K562 (cell line): ENCODE data around the gene ZDHHC24. TPM values are rescaled to one million over a fixed set of nuclear protein-coding genes. Genes with fewer than 3 reads are reported as not detected.

Source experiments
- CAMTA2 ChIP-seq: fragments of 250-450 bp; sonication (Bioruptor Pico); conservative IDR thresholded peaks from 2 replicates; pipeline ENCODE4 v1.5.1; 2022
- CHD4 ChIP-seq: fragments of 200-600 bp; sonication (generic); IDR thresholded peaks from 3 replicates; pipeline ENCODE4 v1.6.1; 2012; ENCODE audit warnings: low read depth, mild to moderate bottlenecking, mixed read lengths, low read length, inconsistent platforms; ENCODE audit not compliant: insufficient read depth, insufficient replicate concordance, poor library complexity, severe bottlenecking
- CHD7 ChIP-seq: fragments of 200-600 bp; sonication (generic); IDR thresholded peaks from one replicate; pipeline ENCODE4 v1.6.1; 2012; ENCODE audit warnings: mild to moderate bottlenecking, low read depth, low read length, inconsistent platforms
- CREB1 ChIP-seq, 2 experiments: sonication (generic) in 1 of 2; formaldehyde crosslinking in 1 of 2; IDR thresholded peaks; 2 replicates each; pipeline versions ENCODE4 v1.6.1 to v1.8.0; 2012 to 2022; ENCODE audit warnings: inconsistent platforms in 1 of 2, mild to moderate bottlenecking in 1 of 2, missing genetic modification reagents in 1 of 2, moderate library complexity in 1 of 2
- E2F5 ChIP-seq: sonication (generic); formaldehyde crosslinking; IDR thresholded peaks from 2 replicates; pipeline ENCODE4 v1.8.0; 2022; ENCODE audit warnings: mild to moderate bottlenecking, missing genetic modification reagents
- EP300 ChIP-seq: IDR thresholded peaks from 2 replicates; pipeline ENCODE4 v1.6.1; 2012; ENCODE audit warnings: low read length, improper control_type of control experiment
- FOXJ3 ChIP-seq: sonication (generic); formaldehyde crosslinking; IDR thresholded peaks from 2 replicates; pipeline ENCODE4 v1.4.0; 2020; ENCODE audit warnings: mild to moderate bottlenecking, missing genetic modification reagents
- KDM1A ChIP-seq, 2 experiments: fragments of 450-650 bp; IDR thresholded peaks; 2 replicates each; pipeline ENCODE4 v1.6.1; 2016; ENCODE audit warnings: mild to moderate bottlenecking in 2 of 2
- MYNN ChIP-seq, 2 experiments: sonication (generic); formaldehyde crosslinking in 1 of 2; IDR thresholded peaks; 2 replicates each; pipeline versions ENCODE4 v1.5.0 to v1.6.1; 2016 to 2020; ENCODE audit warnings: antibody characterized with exemption in 1 of 2, missing genetic modification reagents in 1 of 2
- NFRKB ChIP-seq: fragments of 450-650 bp; IDR thresholded peaks from 2 replicates; pipeline ENCODE4 v1.6.1; 2016; ENCODE audit warnings: low read depth
- ZHX1 ChIP-seq: fragments of 150-350 bp; conservative IDR thresholded peaks from 2 replicates; pipeline ENCODE4 v1.6.1; 2014; ENCODE audit warnings: low read length
- polyA plus RNA-seq, 8 experiments: library from polyadenylated mRNA; depleted of rRNA in 4 of 8; stranded (reverse) in 5 of 8; unstranded in 3 of 8; fragments of >200 nt; fragmentation: Nextera tagmentation in 2 of 8; fragmentation: Illumina TruSeq in 1 of 8; extraction: Ambion mirVana in 2 of 8; extraction: Trizol in 1 of 8; gene quantifications; 2 replicates each; pipeline versions ENCODE4 v1.2.1 to v1.2.3, GENCODE V29; 2011 to 2014; ENCODE audit warnings: inconsistent platforms in 1 of 8, missing spikeins in 1 of 8
- total RNA-seq, 7 experiments: library from RNA; depleted of rRNA in 6 of 7; stranded (reverse); fragments of >200 nt in 6 of 7; fragmentation: Illumina TruSeq in 2 of 7; extraction: Trizol in 2 of 7; gene quantifications; 2 replicates each; pipeline versions ENCODE4 v1.2.1 to v1.2.3, GENCODE V29; 2011 to 2021; ENCODE audit warnings: low replicate concordance in 1 of 7

Gene ZDHHC24
- total and polyA plus RNA-seq, 9 of the 15 experiments (the other 6 are each of a cell fraction or from before 2014, with no cell fraction given) = 0.45 to 11.2 (median 2.7) TPM

GRCh38 chr11:66484806-66485380, 61.0 kb downstream of the ZDHHC24 start (continued):
- TF ChIP-seq CREB1 (IDR thresholded peaks at IDR 0.05) (no peak), CREB1 (CRISPR knock-in tag; IDR thresholded peaks at IDR 0.05) (no peak), CHD7 (no peak), ZHX1 (no peak), KDM1A (IDR thresholded peaks at IDR 0.05) (no peak), CHD4 (no peak), MYNN (IDR thresholded peaks at IDR 0.05) (no peak), MYNN (CRISPR knock-in tag; IDR thresholded peaks at IDR 0.05) (no peak), EP300 (no peak), CAMTA2 (CRISPR knock-in tag) (no peak), E2F5 (CRISPR knock-in tag) (no peak), NFRKB (no peak), FOXJ3 (CRISPR knock-in tag) (no peak)
